HUES64 (cell line): ENCODE measurements around the gene SAMD4A.
"Not testable (repeated sequence)": the region's sequence is repeated elsewhere in the genome, so short reads cannot be mapped to it uniquely, and the experiment has no call there.

ENCODE experiments used
- H3K27ac ChIP-seq: 2 replicates; pipeline ENCODE4 v1.7.0; 2013; ENCODE audit warnings: low read depth, low read length, inconsistent platforms
- H3K27me3 ChIP-seq: 2 replicates; pipeline ENCODE4 v1.6.1; 2013; ENCODE audit warnings: mild to moderate bottlenecking, low read length; ENCODE audit not compliant: insufficient read depth
- H3K36me3 ChIP-seq: 2 replicates; pipeline ENCODE4 v1.6.1; 2013; ENCODE audit warnings: mild to moderate bottlenecking, low read length; ENCODE audit not compliant: insufficient read depth
- H3K4me1 ChIP-seq: 2 replicates; pipeline ENCODE4 v1.6.1; 2013; ENCODE audit warnings: mild to moderate bottlenecking, low read length, moderate library complexity; ENCODE audit not compliant: insufficient read depth
- H3K4me3 ChIP-seq: 2 replicates; pipeline ENCODE4 v1.5.1; 2013; ENCODE audit warnings: mild to moderate bottlenecking, low read length, moderate library complexity
- H3K9ac ChIP-seq: 2 replicates; pipeline ENCODE4 v1.6.1; 2013; ENCODE audit warnings: mild to moderate bottlenecking, low read depth, low read length
- H3K9me3 ChIP-seq: 2 replicates; pipeline ENCODE4 v1.6.1; 2013; ENCODE audit warnings: low read depth, low read length; ENCODE audit not compliant: insufficient read depth
- WGBS: fragments of 150-250, 120-280 bp; methylation state at CpG from one replicate; pipeline ENCODE4 v1.1.7; 2013; ENCODE audit warnings: missing lambda C conversion rate; 5-methylcytosine and 5-hydroxymethylcytosine counted together

SAMD4A gene

GRCh38 chr14:54797556-54797955, 230.6 kb downstream of the SAMD4A start:
- H3K9ac ChIP-seq = no peak overlapping the region
- H3K9me3 ChIP-seq = no peaks in the 10 kb centered on the region
- H3K27me3 ChIP-seq = no peaks in the 10 kb centered on the region
- 89% methylated on average over 6 of the region's 6 CpGs for WGBS
- no peak overlapping the region for H3K4me3 ChIP-seq
- H3K4me1 ChIP-seq = no peaks in the 10 kb centered on the region
- H3K27ac ChIP-seq = no peak overlapping the region
- no peaks in the 10 kb centered on the region for H3K36me3 ChIP-seq

GRCh38 chr14:54797986-54798385, 231.1 kb downstream of the SAMD4A start:
- 91% methylated on average over 4 of the region's 4 CpGs for WGBS
- no peaks in the 10 kb centered on the region for H3K36me3 ChIP-seq
- H3K4me1 ChIP-seq = no peaks in the 10 kb centered on the region
- H3K9me3 ChIP-seq = no peaks in the 10 kb centered on the region
- no peak overlapping the region for H3K27ac ChIP-seq
- no peak overlapping the region for H3K4me3 ChIP-seq
- H3K9ac ChIP-seq = no peak overlapping the region
- no peaks in the 10 kb centered on the region for H3K27me3 ChIP-seq

GRCh38 chr14:54798465-54799124, 231.7 kb downstream of the SAMD4A start:
- no peaks in the 10 kb centered on the region for H3K9me3 ChIP-seq
- no peak overlapping the region for H3K9ac ChIP-seq
- 80% methylated on average over 9 of the region's 9 CpGs for WGBS
- no peaks in the 10 kb centered on the region for H3K36me3 ChIP-seq
- H3K4me3 ChIP-seq = no peak overlapping the region
- H3K27me3 ChIP-seq = no peaks in the 10 kb centered on the region
- H3K4me1 ChIP-seq = no peaks in the 10 kb centered on the region
- no peak overlapping the region for H3K27ac ChIP-seq

- not testable (repeated sequence) for H3K9me3 ChIP-seq, H3K36me3 ChIP-seq, H3K27me3 ChIP-seq, H3K4me3 ChIP-seq, H3K9ac ChIP-seq, H3K27ac ChIP-seq
- WGBS = 92% methylated on average over 2 of the region's 2 CpGs
- peaks cover 12% of the 10 kb centered on the region for H3K4me1 ChIP-seq
These were observed 234.6 kb downstream of the SAMD4A start for GRCh38 chr14:54801482-54801881.

- no peaks in the 10 kb centered on the region for H3K36me3 ChIP-seq
- H3K27me3 ChIP-seq = peaks cover 4% of the 10 kb centered on the region; the same call in 1 of the 2 replicates
- WGBS = 92% methylated on average over 7 of the region's 7 CpGs
- no peak overlapping the region for H3K9ac ChIP-seq
- no peak overlapping the region for H3K27ac ChIP-seq
- H3K9me3 ChIP-seq = no peaks in the 10 kb centered on the region
- no peak overlapping the region for H3K4me3 ChIP-seq
- H3K4me1 ChIP-seq = peaks cover 12% of the 10 kb centered on the region
These were observed 236.5 kb downstream of the SAMD4A start for GRCh38 chr14:54803396-54803795.

GRCh38 chr14:54803926-54804537, 237.1 kb downstream of the SAMD4A start:
- Histone ChIP-seq H3K27ac (no peak overlapping the region), H3K9ac (no peak overlapping the region)
- 84% methylated on average over 13 of the region's 13 CpGs for WGBS

GRCh38 chr14:54804538-54805041, 237.7 kb downstream of the SAMD4A start:
- H3K9ac ChIP-seq = no peak overlapping the region
- peaks cover 12% of the 10 kb centered on the region for H3K4me1 ChIP-seq
- H3K36me3 ChIP-seq = no peaks in the 10 kb centered on the region
- no peaks in the 10 kb centered on the region for H3K9me3 ChIP-seq
- H3K4me3 ChIP-seq = no peak overlapping the region
- no peak overlapping the region for H3K27ac ChIP-seq
- peaks cover 4% of the 10 kb centered on the region; the same call in 1 of the 2 replicates for H3K27me3 ChIP-seq
- 46% methylated on average over 16 of the region's 16 CpGs for WGBS

More at GRCh38 chr14:54803926-54804537, 237.1 kb downstream of the SAMD4A start:
- Histone ChIP-seq H3K27me3 (peaks cover 4% of the 10 kb centered on the region; the same call in 1 of the 2 replicates), H3K4me3 (no peak overlapping the region), H3K4me1 (peaks cover 12% of the 10 kb centered on the region), H3K9me3 (no peaks in the 10 kb centered on the region), H3K36me3 (no peaks in the 10 kb centered on the region)

- peaks cover 12% of the 10 kb centered on the region for H3K4me1 ChIP-seq
- H3K9ac ChIP-seq = no peak overlapping the region
- H3K27me3 ChIP-seq = peaks cover 4% of the 10 kb centered on the region; the same call in 1 of the 2 replicates
- no peak overlapping the region for H3K4me3 ChIP-seq
- no peaks in the 10 kb centered on the region for H3K9me3 ChIP-seq
- H3K27ac ChIP-seq = no peak overlapping the region
- WGBS = 65% methylated on average over 6 of the region's 6 CpGs
- no peaks in the 10 kb centered on the region for H3K36me3 ChIP-seq
These were observed 238.1 kb downstream of the SAMD4A start for GRCh38 chr14:54805070-54805444.

- Histone ChIP-seq H3K4me1 (peaks cover 12% of the 10 kb centered on the region), H3K36me3 (no peaks in the 10 kb centered on the region), H3K27me3 (peaks cover 4% of the 10 kb centered on the region; the same call in 1 of the 2 replicates), H3K4me3 (no peak overlapping the region), H3K9ac (no peak overlapping the region), H3K9me3 (no peaks in the 10 kb centered on the region), H3K27ac (no peak overlapping the region)
- WGBS = 44% methylated on average over 23 of the region's 23 CpGs
These were observed 238.8 kb downstream of the SAMD4A start for GRCh38 chr14:54805445-54806322.

- WGBS = 94% methylated on average over 10 of the region's 10 CpGs
- Histone ChIP-seq H3K9me3 (no peaks in the 10 kb centered on the region), H3K27me3 (peaks cover 4% of the 10 kb centered on the region; the same call in 1 of the 2 replicates), H3K4me1 (peaks cover 12% of the 10 kb centered on the region), H3K36me3 (no peaks in the 10 kb centered on the region), H3K27ac (no peak overlapping the region), H3K9ac (no peak overlapping the region), H3K4me3 (no peak overlapping the region)
These were observed 239.7 kb downstream of the SAMD4A start for GRCh38 chr14:54806616-54807015.

- Histone ChIP-seq H3K36me3 (no peaks in the 10 kb centered on the region), H3K27me3 (peaks cover 4% of the 10 kb centered on the region; the same call in 1 of the 2 replicates), H3K27ac (no peak overlapping the region), H3K9ac (no peak overlapping the region), H3K4me3 (no peak overlapping the region), H3K4me1 (peaks cover 12% of the 10 kb centered on the region), H3K9me3 (no peaks in the 10 kb centered on the region)
- 93% methylated on average over 6 of the region's 6 CpGs for WGBS
These were observed 240.5 kb downstream of the SAMD4A start for GRCh38 chr14:54807428-54807827.
